HL-60 (cell line): ENCODE data around the gene MAOA.

Experiments used
- DNase-seq, 2 experiments: peaks; one replicate each; pipeline ENCODE4 v3.0.0-alpha.2; 2010 to 2020; ENCODE audit warnings: low read depth in 1 of 2, low spot score in 1 of 2
- H3K27ac ChIP-seq: fragments of 250-450 bp; sonication (Bioruptor Pico); replicated peaks from 2 replicates; pipeline ENCODE4 v1.5.1; 2020; ENCODE audit warnings: mild to moderate bottlenecking, moderate library complexity
- H3K27me3 ChIP-seq: fragments of 250-450 bp; sonication (Bioruptor Pico); 2 replicates; pipeline ENCODE4 v1.5.1; 2021; ENCODE audit warnings: mild to moderate bottlenecking, moderate library complexity; ENCODE audit not compliant: insufficient read depth, poor library complexity, severe bottlenecking
- H3K4me3 ChIP-seq: replicated peaks from 2 replicates; pipeline ENCODE4 v1.5.1; 2011; ENCODE audit warnings: mild to moderate bottlenecking, control low read depth, low read length; ENCODE audit not compliant: insufficient read depth
- GABPA ChIP-seq: IDR thresholded peaks from 2 replicates; pipeline ENCODE4 v1.6.1; 2012; ENCODE audit warnings: low read depth
- POLR2AphosphoS5 ChIP-seq: IDR thresholded peaks from 2 replicates; pipeline ENCODE4 v1.6.1; 2012; ENCODE audit warnings: low read depth
- REST ChIP-seq: IDR thresholded peaks from 2 replicates; pipeline ENCODE4 v1.6.1; 2012; ENCODE audit warnings: low read depth; ENCODE audit not compliant: insufficient replicate concordance
- SPI1 ChIP-seq: IDR thresholded peaks from 2 replicates; pipeline ENCODE4 v1.6.1; 2012; ENCODE audit warnings: low read depth, mild to moderate bottlenecking, borderline replicate concordance
- TF ChIP-seq, protein P1 (sequence below): IDR thresholded peaks from one replicate; pipeline ENCODE4 v1.5.1; 2011; ENCODE audit warnings: low read length, control low read depth, inconsistent platforms; ENCODE audit not compliant: insufficient read depth

MAOA gene

GRCh38 chrX:43655151-43656004 is 721 bp upstream of the MAOA start:
- no peak for DNase-seq
- H3K27me3 ChIP-seq, result no peaks in the 10 kb centered on the region
- peak overlapping the region; percentile 98 for H3K27ac ChIP-seq
- TF ChIP-seq, protein P1, sequence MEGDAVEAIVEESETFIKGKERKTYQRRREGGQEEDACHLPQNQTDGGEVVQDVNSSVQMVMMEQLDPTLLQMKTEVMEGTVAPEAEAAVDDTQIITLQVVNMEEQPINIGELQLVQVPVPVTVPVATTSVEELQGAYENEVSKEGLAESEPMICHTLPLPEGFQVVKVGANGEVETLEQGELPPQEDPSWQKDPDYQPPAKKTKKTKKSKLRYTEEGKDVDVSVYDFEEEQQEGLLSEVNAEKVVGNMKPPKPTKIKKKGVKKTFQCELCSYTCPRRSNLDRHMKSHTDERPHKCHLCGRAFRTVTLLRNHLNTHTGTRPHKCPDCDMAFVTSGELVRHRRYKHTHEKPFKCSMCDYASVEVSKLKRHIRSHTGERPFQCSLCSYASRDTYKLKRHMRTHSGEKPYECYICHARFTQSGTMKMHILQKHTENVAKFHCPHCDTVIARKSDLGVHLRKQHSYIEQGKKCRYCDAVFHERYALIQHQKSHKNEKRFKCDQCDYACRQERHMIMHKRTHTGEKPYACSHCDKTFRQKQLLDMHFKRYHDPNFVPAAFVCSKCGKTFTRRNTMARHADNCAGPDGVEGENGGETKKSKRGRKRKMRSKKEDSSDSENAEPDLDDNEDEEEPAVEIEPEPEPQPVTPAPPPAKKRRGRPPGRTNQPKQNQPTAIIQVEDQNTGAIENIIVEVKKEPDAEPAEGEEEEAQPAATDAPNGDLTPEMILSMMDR, result no peak
- TF ChIP-seq REST (no peak), SPI1 (no peak), GABPA (no peak), POLR2AphosphoS5 (no peak)
- H3K4me3 ChIP-seq, result peak overlapping the region; percentile 45

GRCh38 chrX:43657671-43658070 is 1.6 kb downstream of the MAOA start:
- Histone ChIP-seq H3K27me3 (no peaks in the 10 kb centered on the region), H3K27ac (no peak overlapping the region), H3K4me3 (no peak overlapping the region)
- TF ChIP-seq, protein P1, result no peak
- TF ChIP-seq POLR2AphosphoS5, result no peak
- no peak for TF ChIP-seq SPI1
- TF ChIP-seq GABPA, result no peak
- TF ChIP-seq REST, result no peak
- no peak for DNase-seq

GRCh38 chrX:43661521-43662240 is 5.6 kb downstream of the MAOA start:
- no peak overlapping the region for H3K4me3 ChIP-seq
- TF ChIP-seq REST (no peak), SPI1 (no peak), GABPA (no peak), POLR2AphosphoS5 (no peak)
- TF ChIP-seq, protein P1, result no peak
- H3K27me3 ChIP-seq, result no peaks in the 10 kb centered on the region
- H3K27ac ChIP-seq, result no peak overlapping the region
- DNase-seq, result no peak
